Mammary epithelial cell (primary cell): ENCODE measurements around the gene CDH4.

Experiments used
- CTCF ChIP-seq, 2 donors: IDR thresholded peaks in 1 of 2; conservative IDR thresholded peaks in 1 of 2; 2 replicates each; pipeline ENCODE4 v1.5.1; 2011 to 2012; ENCODE audit warnings: inconsistent platforms in 2 of 2, low read length in 2 of 2, mild to moderate bottlenecking in 2 of 2, control low read depth in 1 of 2, low read depth in 1 of 2; ENCODE audit not compliant: insufficient read depth in 1 of 2; ENCODE audit errors: extremely low read depth in 1 of 2
- EZH2 ChIP-seq: IDR thresholded peaks from 2 replicates; pipeline ENCODE4 v1.6.1; 2012; ENCODE audit warnings: low read length, inconsistent platforms, borderline replicate concordance

GRCh38 chr20:61841551-61841950, 589.5 kb downstream of the CDH4 start:
- TF ChIP-seq CTCF (conservative IDR thresholded peaks at IDR 0.05 in 1 of 2, IDR thresholded peaks at IDR 0.05 in 1 of 2; ENCODE audit: extremely low read depth in 1 of 2, insufficient read depth in 1 of 2, low read depth in 1 of 2, low read length in 2 of 2): no peak
- TF ChIP-seq EZH2: no peak
